HuH-7.5 (cell line): Measurements from ENCODE around the gene SELENON.

Experiments used
- DNase-seq: peaks from one replicate; pipeline ENCODE4 v3.0.0; 2011; ENCODE audit warnings: low spot score

SELENON gene

GRCh38 chr1:25793585-25794170 lies 6.3 kb upstream of the SELENON start:
- no peak for DNase-seq

DNA sequence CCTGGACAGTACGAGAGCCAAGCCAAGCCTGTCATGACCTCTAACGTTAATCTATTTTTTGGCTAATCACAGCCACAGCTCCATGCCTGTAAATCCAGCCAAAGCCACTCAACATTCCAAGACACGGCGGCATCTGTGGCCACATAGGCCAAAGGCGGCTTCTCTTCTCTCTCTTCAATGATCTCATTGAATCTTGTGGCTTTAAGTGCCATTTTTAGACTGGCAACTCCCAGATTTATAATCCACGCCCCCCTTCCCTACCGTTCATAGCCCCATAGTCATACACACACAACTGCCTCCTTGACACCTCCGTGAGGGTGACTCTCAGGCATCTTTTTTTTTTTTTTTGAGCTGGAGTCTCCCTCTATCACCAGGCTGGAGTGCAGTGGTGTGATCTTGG lies 5.7 kb upstream of the SELENON start:
- DNase-seq = no peak

DNA sequence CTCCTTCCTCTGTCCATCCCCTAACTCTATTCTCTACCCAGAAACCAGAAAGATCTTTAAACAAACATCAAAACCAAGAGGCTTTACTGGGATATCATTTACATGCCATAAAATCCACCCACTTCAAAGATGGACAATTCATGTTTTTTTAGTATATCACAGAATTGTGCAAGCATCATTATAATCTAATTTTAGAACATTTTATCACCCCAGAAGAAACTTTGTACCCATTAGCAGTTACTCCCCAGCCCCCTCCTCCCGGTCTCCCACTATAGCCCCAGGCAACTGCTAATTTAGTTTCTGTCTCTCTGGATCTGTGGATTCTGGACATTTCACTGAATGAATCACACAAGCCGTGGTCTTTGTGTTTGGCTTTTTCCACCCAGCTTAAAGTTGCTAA lies 4.8 kb upstream of the SELENON start:
- DNase-seq = no peak

DNA sequence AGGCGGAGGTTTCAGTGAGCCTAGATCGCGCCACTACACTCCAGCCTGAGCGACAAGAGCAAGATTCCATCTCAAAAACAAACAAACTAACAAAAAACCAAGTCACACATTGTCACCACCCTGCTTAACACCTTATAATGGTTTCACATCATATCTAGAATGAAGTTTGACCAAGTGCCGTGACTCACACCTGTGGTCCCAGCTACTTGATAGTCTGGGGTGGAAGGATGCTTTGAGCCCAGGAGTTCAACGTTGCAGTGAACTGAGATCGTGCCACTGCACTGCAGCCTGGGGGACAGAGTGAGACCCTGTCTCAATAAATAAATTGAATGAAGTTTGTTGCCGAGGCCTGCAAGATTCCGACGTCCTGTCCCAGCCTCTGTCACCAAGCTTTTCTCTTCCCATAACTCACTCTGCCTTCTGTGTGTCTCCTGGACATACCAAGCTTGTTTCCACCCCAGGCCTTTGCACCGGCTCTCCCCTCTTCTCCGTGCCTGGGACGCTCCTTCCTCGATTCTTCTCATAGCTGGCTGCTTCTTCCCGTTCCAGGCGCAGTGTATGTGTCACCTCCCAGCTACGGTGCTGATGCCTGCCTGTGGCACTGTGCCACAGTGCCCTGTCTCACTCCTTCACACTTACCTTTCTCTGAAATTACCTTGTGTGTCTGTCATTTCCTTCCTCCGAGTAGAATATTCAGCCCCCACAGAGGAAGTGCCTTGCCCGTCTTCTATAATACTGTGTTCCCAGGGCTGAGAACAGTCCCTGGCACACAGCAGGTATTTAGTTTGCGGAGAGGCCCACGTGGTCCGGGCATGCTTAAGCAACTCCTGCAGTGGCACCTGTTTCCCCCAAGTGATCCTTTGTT lies 3.8 kb upstream of the SELENON start:
- no peak for DNase-seq

DNA sequence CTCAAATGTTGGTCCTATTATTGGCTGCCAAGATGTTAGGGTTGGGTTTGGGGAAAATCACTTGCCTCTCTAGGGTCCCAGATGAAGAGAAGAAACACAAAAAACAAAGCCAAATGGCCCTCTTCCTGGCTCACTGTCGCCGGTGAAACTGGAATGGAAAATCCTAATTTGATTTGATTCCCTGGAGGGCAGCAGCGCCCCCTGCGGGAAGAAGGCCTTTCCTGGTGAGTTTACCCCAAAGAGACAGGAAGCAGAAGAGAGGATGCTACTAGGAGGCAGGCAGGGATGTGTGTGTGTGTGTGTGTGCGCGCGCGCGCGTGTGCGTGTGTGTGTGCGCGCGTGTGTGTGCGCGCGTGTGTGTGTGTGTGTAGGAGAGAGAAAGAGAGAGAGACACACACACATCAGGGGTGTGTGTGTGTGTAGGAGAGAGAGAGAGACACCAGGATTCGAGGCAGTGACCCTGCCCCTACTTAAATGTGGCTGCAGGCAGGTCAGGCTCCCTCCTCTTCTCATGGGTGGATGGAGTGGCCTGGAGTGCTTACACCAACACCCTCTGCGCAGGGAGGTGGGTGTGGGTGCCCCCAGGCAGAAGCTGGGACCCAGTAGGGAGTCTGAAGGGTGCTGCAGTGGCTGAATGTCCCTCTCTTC lies 3.1 kb upstream of the SELENON start:
- peak; percentile 83 for DNase-seq

- DNase-seq = peak; percentile 92
Measured at GRCh38 chr1:25797939-25798338, 2.1 kb upstream of the SELENON start.

- no peak for DNase-seq
Measured at GRCh38 chr1:25798666-25799351, 1.2 kb upstream of the SELENON start.

GRCh38 chr1:25799352-25799934 lies 550 bp upstream of the SELENON start:
- DNase-seq = no peak

DNA sequence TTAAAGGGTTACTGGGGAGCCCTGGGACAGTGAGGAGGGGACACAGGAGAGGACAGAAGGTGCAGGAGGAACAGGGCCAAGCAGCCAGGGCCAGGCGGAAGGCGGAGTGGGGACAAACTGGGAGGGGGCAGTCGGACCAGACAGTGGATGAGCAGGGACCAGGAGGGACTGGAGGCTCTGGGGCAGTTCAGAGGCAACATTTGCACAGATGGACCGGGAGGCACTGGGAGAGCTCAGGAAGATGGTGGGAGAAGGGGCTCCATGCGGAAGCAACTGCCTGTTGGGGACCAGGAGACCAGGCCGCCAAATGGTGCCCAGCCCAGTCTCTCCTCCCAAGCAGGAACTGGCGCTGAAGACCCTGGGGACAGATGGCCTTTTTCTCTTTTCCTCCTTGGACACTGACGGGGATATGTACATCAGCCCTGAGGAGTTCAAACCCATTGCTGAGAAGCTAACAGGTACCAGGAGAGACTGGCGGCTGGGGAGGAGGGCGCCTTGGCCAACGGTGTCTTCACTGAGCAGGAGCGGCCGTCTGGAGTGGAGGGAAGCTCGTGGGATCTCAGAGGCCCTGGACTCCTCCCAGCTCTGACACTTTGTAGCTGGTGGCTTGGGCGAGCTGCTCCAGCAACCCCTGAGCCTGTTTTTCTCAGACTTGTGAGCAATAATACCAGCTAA lies 847 bp downstream of the SELENON start:
- no peak for DNase-seq

- no peak for DNase-seq
Measured at GRCh38 chr1:25802915-25803314, 2.9 kb downstream of the SELENON start.

DNA sequence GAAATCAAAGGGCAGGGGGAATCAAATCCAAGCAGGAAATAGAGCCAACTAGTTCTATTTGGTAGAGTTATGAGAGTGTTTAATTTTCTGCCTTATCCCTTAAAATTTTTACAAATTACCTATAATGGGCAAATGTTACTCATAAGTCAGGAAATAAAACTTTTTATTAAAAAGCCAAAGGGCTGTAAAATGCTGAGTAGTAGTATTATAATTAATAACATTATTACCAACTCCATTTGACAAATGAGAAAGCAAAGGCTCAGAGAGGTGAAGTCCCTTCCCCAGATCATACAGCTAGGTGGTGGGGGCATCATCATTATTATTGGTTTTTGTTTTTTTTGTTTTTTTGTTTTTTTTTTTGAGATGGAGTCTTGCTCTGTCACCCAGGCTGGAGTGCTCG lies 3.4 kb downstream of the SELENON start:
- no peak for DNase-seq

DNA sequence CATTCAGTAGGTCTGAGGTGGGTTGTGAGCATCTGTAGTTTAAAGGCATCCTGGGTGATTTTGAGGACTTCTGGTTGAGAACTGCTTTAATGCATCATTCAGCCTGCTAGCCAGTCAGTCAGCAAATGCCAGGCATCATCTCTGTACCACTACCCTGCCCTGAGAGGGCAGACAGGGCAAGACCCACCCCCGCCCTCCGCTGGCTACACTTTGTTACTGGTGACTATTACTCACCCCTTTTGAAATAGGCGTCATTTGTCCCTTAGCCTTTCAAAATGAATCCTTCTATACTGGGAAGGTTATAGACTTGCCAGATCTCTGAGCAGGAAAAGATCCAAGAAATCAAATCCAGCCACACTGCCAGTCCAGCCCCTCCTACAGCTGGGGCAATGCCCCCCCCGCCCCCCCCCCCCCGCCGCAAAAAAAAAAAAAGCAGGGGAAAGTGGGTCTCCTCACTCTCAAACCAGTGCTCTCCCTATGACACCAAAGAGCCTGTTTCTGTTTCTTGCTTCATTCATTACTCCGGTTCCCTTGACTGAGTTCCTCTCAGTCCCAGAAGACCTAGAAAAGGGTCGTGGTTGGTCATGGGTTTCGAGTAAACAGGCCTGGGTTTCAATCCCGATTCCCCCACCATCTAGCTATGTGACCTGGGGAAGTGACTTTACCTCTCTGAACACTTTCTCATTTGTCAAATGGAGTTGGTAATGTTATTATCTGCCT lies 4.4 kb downstream of the SELENON start:
- DNase-seq = no peak

GRCh38 chr1:25804964-25805862 lies 5.2 kb downstream of the SELENON start:
- no peak for DNase-seq

- DNase-seq = no peak
Measured at GRCh38 chr1:25805863-25806225, 5.9 kb downstream of the SELENON start.

DNA sequence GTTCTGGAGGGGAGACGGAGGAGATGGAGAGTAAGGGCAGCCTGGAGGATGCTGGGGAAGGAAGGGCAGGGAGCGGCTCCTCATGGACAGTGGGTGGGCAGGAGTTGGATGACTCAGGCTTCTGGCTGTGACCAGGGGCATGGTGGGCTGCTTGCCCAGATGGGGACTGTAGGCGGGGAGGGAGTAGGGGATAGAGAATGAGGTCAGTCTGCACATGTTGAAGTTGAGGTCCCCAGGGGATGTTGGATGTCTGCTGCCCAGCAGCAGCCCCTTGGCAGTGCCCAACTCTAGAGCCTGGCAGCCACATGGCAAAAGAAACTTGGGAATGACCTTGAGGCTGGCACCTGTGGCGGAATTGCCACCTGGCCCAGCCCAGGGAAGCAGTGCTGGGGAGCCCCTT lies 6.4 kb downstream of the SELENON start:
- DNase-seq = no peak

DNA sequence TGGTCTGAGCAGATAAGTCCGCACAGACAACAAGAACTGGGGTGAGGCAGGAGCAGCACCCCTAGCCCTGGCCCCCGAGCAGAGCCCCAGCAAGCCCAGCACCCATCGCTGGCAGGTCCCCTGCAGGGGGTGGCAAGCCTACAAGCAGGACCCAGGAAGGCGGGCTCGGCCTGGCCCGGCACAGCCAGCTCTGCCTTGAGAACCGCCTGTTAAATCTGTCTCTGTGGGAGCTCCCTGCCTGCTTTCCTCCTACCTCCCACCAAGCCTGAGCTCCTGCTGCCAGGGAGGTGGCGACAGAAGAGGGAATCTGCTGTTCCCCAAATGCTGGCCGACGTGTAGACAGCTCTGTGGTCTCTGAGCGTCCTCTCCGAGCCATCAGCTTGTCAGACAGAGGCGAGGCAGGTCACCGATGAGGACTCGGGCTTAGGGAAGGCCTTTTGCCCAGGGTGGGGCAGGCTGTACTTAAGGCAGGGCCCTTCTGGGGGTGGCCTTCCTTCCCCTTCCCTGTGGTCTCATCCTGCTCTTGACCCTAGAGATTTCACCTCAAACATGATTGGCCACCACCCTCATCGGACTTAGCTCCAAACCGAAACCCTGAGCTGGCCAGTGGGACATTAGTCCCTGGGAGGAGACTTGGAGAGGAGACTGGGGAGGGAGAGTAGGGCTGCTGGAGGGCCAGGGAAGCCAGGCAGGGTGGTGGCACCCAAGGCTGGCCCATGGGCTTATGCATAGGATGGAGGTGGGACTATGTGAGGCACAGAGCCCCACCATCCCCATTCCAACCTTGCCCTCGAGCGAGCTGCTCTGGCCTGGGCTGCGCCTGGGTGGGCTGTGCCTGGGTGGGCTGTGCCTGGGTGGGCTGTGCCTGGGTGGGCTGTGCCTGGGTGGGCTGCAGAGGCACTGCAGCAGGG lies 7.7 kb downstream of the SELENON start:
- no peak for DNase-seq

DNA sequence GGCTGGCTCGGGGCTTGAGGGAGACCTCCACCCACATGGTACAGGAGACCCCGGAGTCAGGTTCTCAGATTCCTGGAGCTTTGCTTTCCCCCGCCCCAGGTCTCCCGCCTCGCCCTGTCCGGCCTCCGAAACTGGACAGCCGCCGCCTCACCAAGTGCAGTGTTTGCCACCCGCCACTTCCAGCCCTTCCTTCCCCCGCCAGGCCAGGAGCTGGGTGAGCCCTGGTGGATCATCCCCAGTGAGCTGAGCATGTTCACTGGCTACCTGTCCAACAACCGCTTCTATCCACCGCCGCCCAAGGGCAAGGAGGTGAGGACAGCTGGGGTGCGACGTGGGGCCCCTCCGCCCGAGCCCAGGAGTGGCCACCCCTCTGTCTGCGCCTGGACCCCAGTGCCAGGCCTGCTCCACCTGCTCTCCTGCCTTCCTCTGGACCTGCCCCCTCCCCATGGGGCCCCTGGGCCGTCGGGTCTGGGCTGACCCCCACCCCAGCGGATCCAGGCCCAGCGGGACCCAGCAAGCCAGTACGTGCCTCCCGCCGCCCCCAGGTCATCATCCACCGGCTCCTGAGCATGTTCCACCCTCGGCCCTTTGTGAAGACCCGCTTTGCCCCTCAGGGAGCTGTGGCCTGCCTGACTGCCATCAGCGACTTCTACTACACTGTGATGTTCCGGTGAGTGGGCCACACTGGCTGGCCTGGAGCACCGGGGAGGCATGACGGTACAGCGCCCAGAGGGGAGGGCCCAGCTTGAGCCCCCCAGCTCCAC lies 8.7 kb downstream of the SELENON start:
- DNase-seq = no peak

DNA sequence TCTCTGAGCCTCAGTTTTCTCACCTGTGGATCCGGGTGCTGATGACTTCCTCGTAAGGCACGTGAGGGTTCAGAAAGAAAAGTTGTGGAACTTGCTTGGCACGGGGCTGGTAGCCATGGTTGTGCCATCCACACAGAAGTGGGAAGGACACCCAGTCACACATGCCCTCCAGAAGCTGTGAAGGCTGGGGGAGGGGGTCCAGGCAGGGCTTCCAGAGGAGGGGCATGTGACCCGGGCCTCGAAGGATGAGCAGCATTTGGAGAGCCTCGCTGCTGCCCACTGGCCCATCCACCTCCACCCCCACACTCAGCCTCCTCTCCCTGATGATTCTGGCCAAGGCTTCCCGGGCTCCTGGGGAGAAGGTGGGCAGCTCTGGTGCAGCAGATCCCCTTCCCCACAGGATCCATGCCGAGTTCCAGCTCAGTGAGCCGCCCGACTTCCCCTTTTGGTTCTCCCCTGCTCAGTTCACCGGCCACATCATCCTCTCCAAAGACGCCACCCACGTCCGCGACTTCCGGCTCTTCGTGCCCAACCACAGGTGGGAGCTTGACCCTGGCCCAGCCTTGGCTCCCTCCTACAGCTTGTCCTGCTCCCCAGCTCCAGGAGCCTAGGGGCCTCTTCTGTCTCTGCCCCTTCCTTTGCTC lies 9.4 kb downstream of the SELENON start:
- DNase-seq = no peak
